ENCODE data around the gene MINDY4B.

DNA sequence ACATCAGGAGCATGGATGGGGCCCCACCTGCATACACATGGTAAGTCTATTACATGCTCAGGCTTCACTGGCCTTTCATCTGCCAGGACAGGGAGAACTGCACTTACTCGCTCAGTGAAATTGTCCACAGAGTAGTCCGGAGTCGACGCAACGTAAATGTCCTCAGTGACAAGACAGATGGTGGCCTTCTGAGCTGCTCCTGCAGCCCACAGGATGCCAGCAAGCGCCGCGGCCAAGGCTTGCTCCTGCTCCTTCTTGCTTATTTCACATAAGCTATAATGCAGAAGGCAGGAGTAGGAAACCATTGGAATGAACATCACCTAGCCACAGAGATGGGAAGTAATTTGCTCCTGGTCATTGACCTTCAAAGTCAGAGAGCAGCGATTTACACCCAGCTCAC lies 14.4 kb downstream of the MINDY4B start:
- no peak for TF ChIP-seq CTCF (IDR thresholded peaks at IDR 0.05; ENCODE audit: low read length)
- TF ChIP-seq EZH2 (IDR thresholded peaks at IDR 0.05; ENCODE audit: borderline replicate concordance, low read length): no peak
